HepG2 (cell line): ENCODE measurements around the gene FNDC3B. TPM values are rescaled to one million over a fixed set of nuclear protein-coding genes. Genes with fewer than 3 reads are reported as not detected.

ENCODE experiments used
- ATAC-seq: fragments of 200-7000 bp; cut with Tn5 transposase; 3 replicates; pipeline ENCODE4 v1.9.1; 2020; ENCODE audit warnings: mild to moderate bottlenecking, moderate library complexity
- BruUV-seq: library from RNA; stranded (reverse); fragments of 400-500 nt; replicated peaks from 2 replicates; lab custom pipeline; 2021; lab: Mats Ljungman, UMichigan
- CTCF ChIA-PET: fragments of 300-600 bp; formaldehyde crosslinking; extraction: SDS; loops from one replicate; lab custom pipeline; 2021; ENCODE audit warnings: low total read pairs, inconsistent platforms, low intra/inter-chr PET ratio; lab: Yijun Ruan, JAX
- POLR2A ChIA-PET: fragments of 350-600 bp; sonication (Branson Sonifier 250); formaldehyde crosslinking; loops from one replicate; lab custom pipeline; 2020; ENCODE audit warnings: antibody characterized with exemption, inconsistent platforms; lab: Yijun Ruan, JAX
- DNase-seq: peaks from one replicate; pipeline ENCODE4 v3.0.0-alpha.2; 2015; ENCODE audit warnings: low spot score
- FAIRE-seq: peaks from 3 replicates; lab custom pipeline; 2011; peaks lifted over from hg19 to GRCh38; lab: Jason Lieb, UNC
- H2AFZ ChIP-seq: one replicate; pipeline ENCODE4 v1.6.1; 2011; ENCODE audit warnings: low read length, inconsistent platforms
- H3K27ac ChIP-seq: fragments of 300-600 bp; 3 replicates; pipeline ENCODE4 v1.8.0; 2011; ENCODE audit warnings: mixed run types, mild to moderate bottlenecking, mixed read lengths, low read length, inconsistent platforms; ENCODE audit not compliant: insufficient read depth; ENCODE audit errors: extremely low read length
- H3K27me3 ChIP-seq, 2 experiments: fragments of 200-600 bp in 1 of 2; 2 replicates in 1 of 2; 3 replicates in 1 of 2; pipeline versions ENCODE4 v1.6.0 to v1.8.0; 2011; ENCODE audit warnings: low read length in 2 of 2, mild to moderate bottlenecking in 2 of 2, moderate library complexity in 2 of 2, inconsistent platforms in 1 of 2; ENCODE audit not compliant: insufficient read depth in 2 of 2, control insufficient read depth in 1 of 2
- H3K36me3 ChIP-seq, 2 experiments: fragments of 200-600 bp in 1 of 2; replicated peaks in 1 of 2; 2 replicates in 1 of 2; 3 replicates in 1 of 2; pipeline versions ENCODE4 v1.5.1 to v1.8.0; 2011; ENCODE audit warnings: low read length in 2 of 2, inconsistent platforms in 1 of 2; ENCODE audit not compliant: insufficient read depth in 2 of 2, control insufficient read depth in 1 of 2
- H3K4me1 ChIP-seq: 2 replicates; pipeline ENCODE4 v1.5.1; 2012; ENCODE audit warnings: low read length, inconsistent platforms; ENCODE audit not compliant: insufficient read depth
- H3K4me2 ChIP-seq: 2 replicates; pipeline ENCODE4 v1.6.0; 2011; ENCODE audit warnings: low read depth, low read length, inconsistent platforms
- H3K4me3 ChIP-seq, 3 experiments: fragments of 200-600 bp in 1 of 3; sonication (generic), shearing (Covaris generic) in 1 of 3; replicated peaks in 1 of 3; 2 replicates each; pipeline ENCODE4 v1.5.1; 2011 to 2016; ENCODE audit warnings: low read length in 3 of 3, inconsistent platforms in 2 of 3, low read depth in 2 of 3, mild to moderate bottlenecking in 2 of 3, control low read depth in 1 of 3, mixed read lengths in 1 of 3; ENCODE audit not compliant: insufficient read depth in 1 of 3
- H3K79me2 ChIP-seq: one replicate; pipeline ENCODE4 v1.6.1; 2011; ENCODE audit warnings: low read length, inconsistent platforms; ENCODE audit not compliant: insufficient read depth
- H3K9ac ChIP-seq: 2 replicates; pipeline ENCODE4 v1.6.0; 2011; ENCODE audit warnings: mild to moderate bottlenecking, low read depth, low read length, inconsistent platforms; ENCODE audit not compliant: insufficient read depth
- H3K9me3 ChIP-seq: 2 replicates; pipeline ENCODE4 v1.5.1; 2012; ENCODE audit warnings: mild to moderate bottlenecking, low read length
- H4K20me1 ChIP-seq: 2 replicates; pipeline ENCODE4 v1.6.0; 2011; ENCODE audit warnings: inconsistent platforms, mild to moderate bottlenecking, low read length, moderate library complexity; ENCODE audit not compliant: insufficient read depth
- MAFK ChIP-seq, 2 experiments: IDR thresholded peaks in 1 of 2; conservative IDR thresholded peaks in 1 of 2; 2 replicates each; pipeline ENCODE4 v1.6.1; 2011; ENCODE audit warnings: improper control_type of control experiment in 2 of 2, low read length in 2 of 2
- NBN ChIP-seq: fragments of 450-650 bp; conservative IDR thresholded peaks from 2 replicates; pipeline ENCODE4 v1.6.1; 2017
- POGZ ChIP-seq: sonication (generic); formaldehyde crosslinking; IDR thresholded peaks from 2 replicates; pipeline ENCODE4 v1.4.0; 2020; ENCODE audit warnings: mild to moderate bottlenecking, missing genetic modification reagents
- POLR2G ChIP-seq: fragments of 200-400 bp; formaldehyde crosslinking; IDR thresholded peaks from 2 replicates; pipeline ENCODE4 v1.6.1; 2018; ENCODE audit warnings: mild to moderate bottlenecking, low read depth, low read length, moderate library complexity
- RBM22 ChIP-seq: fragments of 200-400 bp; formaldehyde crosslinking; optimal IDR thresholded peaks from 2 replicates; pipeline ENCODE3; 2017; ENCODE audit warnings: mild to moderate bottlenecking, low read length, moderate library complexity
- SRY ChIP-seq: sonication (generic); formaldehyde crosslinking; IDR thresholded peaks from 2 replicates; pipeline ENCODE4 v1.8.0; 2022; ENCODE audit warnings: mild to moderate bottlenecking, missing genetic modification reagents
- ZNF335 ChIP-seq: sonication (generic); formaldehyde crosslinking; IDR thresholded peaks from 2 replicates; pipeline ENCODE4 v1.4.0; 2020; ENCODE audit warnings: missing genetic modification reagents
- ZNF552 ChIP-seq: sonication (generic); formaldehyde crosslinking; IDR thresholded peaks from 2 replicates; pipeline ENCODE4 v1.9.0; 2022; ENCODE audit warnings: missing genetic modification reagents, mild to moderate bottlenecking, borderline replicate concordance
- WGBS: methylation state at CpG from one replicate; pipeline ENCODE4 v1.1.6; 2017; ENCODE audit warnings: low lambda C conversion rate; 5-methylcytosine and 5-hydroxymethylcytosine counted together
- in situ Hi-C: cut with HindIII; loops from 2 replicates; pipeline ENCODE4 v1.10.0; 2017; ENCODE audit warnings: low pct_unique_long_range_greater_than_20kb; ENCODE audit not compliant: extremely low pct_ligation_motif_present
- intact Hi-C: fragments of 100-400 bp; cut with micrococcal nuclease; formaldehyde crosslinking; loops from one replicate; pipeline ENCODE4 v1.10.0; 2022; ENCODE audit not compliant: unreplicated experiment
- polyA plus RNA-seq, 8 experiments: library from polyadenylated mRNA; depleted of rRNA in 3 of 8; stranded (reverse) in 7 of 8; unstranded in 1 of 8; fragments of >200 nt; fragmentation: Illumina TruSeq in 4 of 8; extraction: Trizol in 4 of 8; gene quantifications; 2 replicates each; pipeline versions ENCODE4 v1.2.1 to v1.2.3, GENCODE V29; 2011 to 2016; ENCODE audit warnings: low read depth in 4 of 8, missing spikeins in 1 of 8, mixed read lengths in 1 of 8; ENCODE audit not compliant: insufficient read depth in 1 of 8
- total RNA-seq, 5 experiments: library from RNA; depleted of rRNA; stranded (reverse); fragments of >200 nt; fragmentation: Illumina TruSeq; extraction: Trizol; gene quantifications; 2 replicates each; pipeline ENCODE4 v1.2.3, GENCODE V29; 2016; ENCODE audit warnings: low read depth in 1 of 5
- TF ChIP-seq, protein P1 (sequence below): sonication (generic); formaldehyde crosslinking; IDR thresholded peaks from 2 replicates; pipeline ENCODE4 v1.5.0; 2020; ENCODE audit warnings: missing genetic modification reagents
- TF ChIP-seq, protein P2 (sequence below), 2 experiments: sonication (generic) in 1 of 2; formaldehyde crosslinking in 1 of 2; IDR thresholded peaks; 2 replicates each; pipeline versions ENCODE4 v1.5.1 to v1.6.1; 2011 to 2020; ENCODE audit warnings: borderline replicate concordance in 1 of 2, low read depth in 1 of 2, low read length in 1 of 2, mild to moderate bottlenecking in 1 of 2, missing genetic modification reagents in 1 of 2, moderate library complexity in 1 of 2
- TF ChIP-seq, protein P3 (sequence below): sonication (generic); formaldehyde crosslinking; conservative IDR thresholded peaks from 2 replicates; pipeline ENCODE4 v1.8.0; 2022; ENCODE audit warnings: mild to moderate bottlenecking, moderate library complexity, missing genetic modification reagents

FNDC3B gene
- total and polyA plus RNA-seq, 2 of the 13 experiments (the other 11 are each of a cell fraction or from before 2014, with no cell fraction given), result 74.8 to 103 TPM

DNA sequence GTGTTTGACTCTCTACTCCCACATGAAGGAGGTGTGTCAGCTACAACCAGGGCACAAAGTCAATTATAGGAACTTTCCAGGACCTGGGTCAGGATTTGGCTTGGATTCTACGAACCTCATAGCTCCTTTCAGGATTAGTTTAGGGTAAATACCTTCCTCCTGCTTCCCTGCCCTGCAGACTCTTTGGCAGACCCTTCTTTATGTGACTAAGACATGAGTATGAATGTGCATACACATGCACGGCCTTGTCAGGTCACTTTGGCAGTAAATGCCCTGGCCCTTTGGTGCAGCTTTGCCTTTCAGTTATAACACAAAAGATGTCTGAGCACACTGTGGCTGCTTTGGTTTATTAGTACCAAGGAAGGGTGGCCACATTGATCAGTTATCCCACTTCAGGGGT lies 340.0 kb downstream of the FNDC3B start:
- no peaks in the 10 kb centered on the region for H3K9me3 ChIP-seq
- H3K4me3 ChIP-seq, result no peak overlapping the region
- no peak for FAIRE-seq
- H4K20me1 ChIP-seq, result peaks cover 27% of the 10 kb centered on the region
- no peak overlapping the region for H3K4me2 ChIP-seq
- intact Hi-C loops (no loop called here), in situ Hi-C loops (no loop called here)
- H3K79me2 ChIP-seq, result peaks cover 10% of the 10 kb centered on the region
- no TSS peak for BruUV-seq
- CTCF ChIA-PET, result no interaction called here
- H3K4me1 ChIP-seq, result no peaks in the 10 kb centered on the region
- no peak overlapping the region for H3K27ac ChIP-seq
- H3K27me3 ChIP-seq, result no peaks in the 10 kb centered on the region
- WGBS, result 95% methylated on average over 2 of the region's 2 CpGs
- no peak for DNase-seq
- no peak overlapping the region for H3K9ac ChIP-seq
- H2AFZ ChIP-seq, result no peak overlapping the region
- H3K36me3 ChIP-seq, result peaks cover 35 to 76% of the 10 kb centered on the region in 2 experiments
- ATAC-seq, result peak; percentile 11
- 0 out of 2 replicates have a peak, but pooled peaks have one; percentile 28 for TF ChIP-seq POLR2G
- TF ChIP-seq ZNF335 (CRISPR knock-in tag), result no peak
- TF ChIP-seq, protein P1, sequence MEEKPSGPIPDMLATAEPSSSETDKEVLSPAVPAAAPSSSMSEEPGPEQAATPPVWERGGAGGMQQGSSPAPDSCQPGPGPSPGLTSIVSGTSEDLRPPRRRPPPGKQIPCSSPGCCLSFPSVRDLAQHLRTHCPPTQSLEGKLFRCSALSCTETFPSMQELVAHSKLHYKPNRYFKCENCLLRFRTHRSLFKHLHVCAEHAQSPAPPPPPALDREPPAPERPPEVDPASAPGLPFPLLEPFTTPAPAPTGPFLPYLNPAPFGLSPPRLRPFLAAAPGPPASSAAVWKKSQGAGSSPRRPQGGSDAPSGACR, result no peak
- TF ChIP-seq, all 625 proteins: peak for 1
- POLR2A ChIA-PET, result interaction anchor here (0.6 kb wide), 1 partner anchor 278 kb away, joined by 4 read pairs; no protein-coding TSS in a partner anchor

DNA sequence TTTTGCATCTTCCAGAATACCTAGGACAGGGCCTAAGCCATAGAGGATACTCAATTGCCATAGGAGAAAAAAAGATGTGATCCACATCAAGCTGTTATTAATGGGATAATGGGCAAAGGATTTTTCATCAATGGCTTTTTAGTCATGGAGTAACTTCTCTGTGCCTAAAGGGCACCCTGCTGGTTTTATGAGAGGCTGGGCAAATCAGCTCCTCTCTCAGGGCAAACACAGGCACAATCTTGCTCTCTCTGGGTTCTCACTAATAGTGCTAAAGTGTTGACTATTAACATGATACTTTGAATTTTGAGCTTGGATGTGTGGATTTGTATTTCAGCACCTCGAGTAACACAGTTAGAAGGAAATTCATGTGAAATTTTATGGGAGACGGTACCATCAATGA lies 341.3 kb downstream of the FNDC3B start:
- H3K36me3 ChIP-seq, result peaks cover 28 to 72% of the 10 kb centered on the region in 2 experiments
- no peak for FAIRE-seq
- CTCF ChIA-PET, result no interaction called here

More for the DNA sequence above, 341.3 kb downstream of the FNDC3B start:
- Histone ChIP-seq H3K79me2 (peaks cover 10% of the 10 kb centered on the region), H3K27me3 (no peaks in the 10 kb centered on the region), H3K4me1 (no peaks in the 10 kb centered on the region), H3K4me3 (no peak overlapping the region), H3K9me3 (no peaks in the 10 kb centered on the region), H2AFZ (no peak overlapping the region), H3K9ac (no peak overlapping the region), H4K20me1 (peaks cover 37% of the 10 kb centered on the region), H3K4me2 (no peak overlapping the region), H3K27ac (no peak overlapping the region)
- intact Hi-C loops, result no loop called here
- POLR2A ChIA-PET, result no interaction called here
- TF ChIP-seq, protein P2, sequence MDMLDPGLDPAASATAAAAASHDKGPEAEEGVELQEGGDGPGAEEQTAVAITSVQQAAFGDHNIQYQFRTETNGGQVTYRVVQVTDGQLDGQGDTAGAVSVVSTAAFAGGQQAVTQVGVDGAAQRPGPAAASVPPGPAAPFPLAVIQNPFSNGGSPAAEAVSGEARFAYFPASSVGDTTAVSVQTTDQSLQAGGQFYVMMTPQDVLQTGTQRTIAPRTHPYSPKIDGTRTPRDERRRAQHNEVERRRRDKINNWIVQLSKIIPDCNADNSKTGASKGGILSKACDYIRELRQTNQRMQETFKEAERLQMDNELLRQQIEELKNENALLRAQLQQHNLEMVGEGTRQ (IDR thresholded peaks at IDR 0.05; ENCODE audit: low read depth, low read length), result no peak
- TF ChIP-seq, protein P2 (CRISPR knock-in tag; IDR thresholded peaks at IDR 0.05; ENCODE audit: borderline replicate concordance), result no peak
- no peak for TF ChIP-seq SRY (CRISPR knock-in tag)
- no peak for TF ChIP-seq ZNF552 (CRISPR knock-in tag)
- TF ChIP-seq POGZ (CRISPR knock-in tag), result no peak
- no peak for TF ChIP-seq MAFK (conservative IDR thresholded peaks at IDR 0.05 in 1 of 2, IDR thresholded peaks at IDR 0.05 in 1 of 2; ENCODE audit: low read length in 2 of 2)
- no peak for TF ChIP-seq NBN
- peak; percentile 95 for TF ChIP-seq RBM22
- TF ChIP-seq, protein P3, sequence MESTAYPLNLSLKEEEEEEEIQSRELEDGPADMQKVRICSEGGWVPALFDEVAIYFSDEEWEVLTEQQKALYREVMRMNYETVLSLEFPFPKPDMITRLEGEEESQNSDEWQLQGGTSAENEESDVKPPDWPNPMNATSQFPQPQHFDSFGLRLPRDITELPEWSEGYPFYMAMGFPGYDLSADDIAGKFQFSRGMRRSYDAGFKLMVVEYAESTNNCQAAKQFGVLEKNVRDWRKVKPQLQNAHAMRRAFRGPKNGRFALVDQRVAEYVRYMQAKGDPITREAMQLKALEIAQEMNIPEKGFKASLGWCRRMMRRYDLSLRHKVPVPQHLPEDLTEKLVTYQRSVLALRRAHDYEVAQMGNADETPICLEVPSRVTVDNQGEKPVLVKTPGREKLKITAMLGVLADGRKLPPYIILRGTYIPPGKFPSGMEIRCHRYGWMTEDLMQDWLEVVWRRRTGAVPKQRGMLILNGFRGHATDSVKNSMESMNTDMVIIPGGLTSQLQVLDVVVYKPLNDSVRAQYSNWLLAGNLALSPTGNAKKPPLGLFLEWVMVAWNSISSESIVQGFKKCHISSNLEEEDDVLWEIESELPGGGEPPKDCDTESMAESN, result no peak
- in situ Hi-C loops, result no loop called here
- DNase-seq (no peak), ATAC-seq (no peak; the same call in 2 of the 3 replicates)
- BruUV-seq, result no TSS peak
- WGBS, result 98% methylated on average over 2 of the region's 2 CpGs
